A549 (cell line): ENCODE measurements around the gene CNTNAP2.

Experiments
- CHD4 ChIP-seq: fragments of 200-600 bp; sonication (generic); IDR thresholded peaks from 2 replicates; pipeline ENCODE4 v1.6.1; 2016; ENCODE audit warnings: antibody characterized with exemption, mild to moderate bottlenecking, borderline replicate concordance
- CTCF ChIP-seq: fragments of >200 bp; sonication (Bioruptor Twin); formaldehyde crosslinking; IDR thresholded peaks from 3 replicates; pipeline ENCODE4 v1.5.1; 2016
- JUNB ChIP-seq: fragments of >200 bp; sonication (Bioruptor Twin); formaldehyde crosslinking; IDR thresholded peaks from 2 replicates; pipeline ENCODE4 v1.6.1; 2016
- MAZ ChIP-seq: fragments of 150-350 bp; IDR thresholded peaks from 2 replicates; pipeline ENCODE4 v1.6.1; 2014; ENCODE audit warnings: antibody characterized with exemption, low read depth, low read length, borderline replicate concordance
- MYC ChIP-seq: IDR thresholded peaks from 2 replicates; pipeline ENCODE4 v1.6.1; 2012; ENCODE audit warnings: mild to moderate bottlenecking, inconsistent platforms, low read length, improper control_type of control experiment, borderline replicate concordance
- POLR2AphosphoS2 ChIP-seq: conservative IDR thresholded peaks from 2 replicates; pipeline ENCODE4 v1.6.1; 2012; ENCODE audit warnings: low read length, improper control_type of control experiment, inconsistent platforms
- RNF2 ChIP-seq: fragments of 200-600 bp; sonication (generic); IDR thresholded peaks from 2 replicates; pipeline ENCODE4 v1.6.1; 2016; ENCODE audit warnings: low read depth, mild to moderate bottlenecking, antibody characterized with exemption, moderate library complexity, borderline replicate concordance
- TF ChIP-seq, protein P1 (sequence below): IDR thresholded peaks from 2 replicates; pipeline ENCODE4 v1.6.1; 2012

DNA sequence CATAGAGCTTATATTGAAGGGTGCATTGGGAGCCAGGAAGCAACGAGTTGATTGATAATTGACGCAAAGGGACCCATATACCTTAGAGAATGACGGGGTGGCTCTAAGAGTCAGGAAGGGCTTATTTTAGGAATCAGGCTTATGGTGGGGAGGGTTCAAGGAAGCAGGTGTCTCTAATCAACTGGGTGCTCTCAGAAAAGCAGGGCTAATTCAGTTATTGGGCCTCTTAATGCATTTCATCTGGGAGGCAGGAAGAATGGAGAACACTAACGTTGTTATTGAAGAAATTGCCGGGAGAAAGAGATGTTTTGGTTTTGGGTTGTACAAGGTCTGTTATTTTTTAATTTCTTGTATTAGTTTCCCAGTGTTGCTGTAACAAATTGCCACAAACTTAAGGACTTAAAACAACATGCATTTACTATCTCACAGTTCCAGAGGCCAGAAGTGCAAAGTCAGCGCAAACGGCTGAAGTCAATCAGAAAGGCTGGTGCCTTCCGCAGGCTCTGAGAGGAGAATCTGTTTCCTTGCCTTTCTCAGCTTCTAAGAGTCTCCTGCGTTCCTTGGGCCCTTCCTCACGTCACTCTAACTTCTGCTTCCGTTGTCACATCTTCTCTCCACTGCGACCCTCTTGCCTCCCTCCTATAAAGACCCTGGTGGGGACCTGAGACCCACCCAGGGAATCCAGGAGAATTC lies 2145.5 kb downstream of the CNTNAP2 start:
- TF ChIP-seq RNF2 (no peak), MYC (no peak), JUNB (no peak), MAZ (no peak), CTCF (no peak), POLR2AphosphoS2 (no peak), CHD4 (no peak)
- TF ChIP-seq, protein P1, sequence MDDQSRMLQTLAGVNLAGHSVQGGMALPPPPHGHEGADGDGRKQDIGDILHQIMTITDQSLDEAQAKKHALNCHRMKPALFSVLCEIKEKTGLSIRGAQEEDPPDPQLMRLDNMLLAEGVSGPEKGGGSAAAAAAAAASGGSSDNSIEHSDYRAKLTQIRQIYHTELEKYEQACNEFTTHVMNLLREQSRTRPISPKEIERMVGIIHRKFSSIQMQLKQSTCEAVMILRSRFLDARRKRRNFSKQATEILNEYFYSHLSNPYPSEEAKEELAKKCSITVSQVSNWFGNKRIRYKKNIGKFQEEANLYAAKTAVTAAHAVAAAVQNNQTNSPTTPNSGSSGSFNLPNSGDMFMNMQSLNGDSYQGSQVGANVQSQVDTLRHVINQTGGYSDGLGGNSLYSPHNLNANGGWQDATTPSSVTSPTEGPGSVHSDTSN: no peak
